Sigmoid colon (tissue), 7 donors: ENCODE measurements around the gene OPCML. TPM values are rescaled to one million over a fixed set of nuclear protein-coding genes. Genes with fewer than 3 reads are reported as not detected.

ENCODE experiments used
- DNase-seq: peaks from one replicate; pipeline ENCODE4 v3.0.0-alpha.2; 2019
- H3K27ac ChIP-seq, 4 donors: fragments of 200-600 bp; sonication (generic); one replicate each; pipeline ENCODE4 v1.5.1; 2016 to 2019; ENCODE audit warnings: mild to moderate bottlenecking in 1 of 4
- H3K27me3 ChIP-seq, 3 donors: fragments of 200-600 bp; sonication (generic); one replicate each; pipeline ENCODE4 v1.5.1; 2019; ENCODE audit warnings: mild to moderate bottlenecking in 1 of 3
- H3K36me3 ChIP-seq, 4 donors: fragments of 200-600 bp; sonication (generic); one replicate each; pipeline ENCODE4 v1.5.1; 2016 to 2019
- H3K4me1 ChIP-seq, 4 donors: fragments of 200-600 bp; sonication (generic); one replicate each; pipeline ENCODE4 v1.5.1; 2017 to 2019
- H3K4me3 ChIP-seq, 4 donors: fragments of 200-600 bp; sonication (generic); one replicate each; pipeline ENCODE4 v1.5.1; 2017 to 2019; ENCODE audit warnings: mild to moderate bottlenecking in 2 of 4, moderate library complexity in 1 of 4
- H3K9me3 ChIP-seq, 4 donors: fragments of 200-600 bp in 3 of 4; sonication (generic) in 3 of 4; one replicate each; pipeline versions ENCODE4 v1.5.1 to v1.6.1; 2013 to 2019
- CTCF ChIP-seq, 4 experiments: fragments of 450-650 bp in 3 of 4; fragments of 200-600 bp in 1 of 4; IDR thresholded peaks; one replicate each; pipeline ENCODE4 v1.5.1; 2016 to 2019; ENCODE audit warnings: antibody characterized with exemption in 4 of 4, mild to moderate bottlenecking in 3 of 4, moderate library complexity in 2 of 4
- EP300 ChIP-seq, 4 donors: sonication (generic); formaldehyde crosslinking; IDR thresholded peaks; one replicate each; pipeline ENCODE4 v1.6.1; 2017; ENCODE audit warnings: antibody characterized with exemption in 4 of 4
- POLR2A ChIP-seq, 2 donors: fragments of 450-650 bp; IDR thresholded peaks; one replicate each; pipeline ENCODE4 v1.6.1; 2016; ENCODE audit warnings: antibody characterized with exemption in 2 of 2, mild to moderate bottlenecking in 2 of 2, moderate library complexity in 2 of 2
- POLR2AphosphoS5 ChIP-seq, 4 donors: sonication (generic); formaldehyde crosslinking; IDR thresholded peaks; one replicate each; pipeline ENCODE4 v1.6.1; 2017; ENCODE audit warnings: antibody characterized with exemption in 4 of 4
- WGBS, 2 donors: extraction: QIAGEN DNeasy Blood & Tissue Kit; methylation state at CpG; one replicate each; pipeline ENCODE4 v1.1.7; 2013; 5-methylcytosine and 5-hydroxymethylcytosine counted together
- intact Hi-C: fragments of 100-400 bp; cut with DNase I; formaldehyde crosslinking; loops from one replicate; pipeline ENCODE4 v1.15.1; 2023
- polyA plus RNA-seq, 3 donors: library from polyadenylated mRNA; stranded (reverse); fragments of 200-250 nt; gene quantifications; one replicate each; pipeline ENCODE4 v1.2.3, GENCODE V29; 2013
- total RNA-seq, 4 donors: library from RNA; depleted of rRNA; stranded (reverse); fragments of >200 nt; gene quantifications; one replicate each; pipeline ENCODE4 v1.1.0, GENCODE V29; 2016
- donor health status: healthy with polysubstance abuse.
- donor health status: Bipolar disorder and iron deficiency.
- donor health status: healthy.

OPCML gene
- total and polyA plus RNA-seq, 7 donors: under 0.01 to 0.14 (median 0.03) TPM; not detected in 4

- H3K9me3 ChIP-seq: no peaks in the 10 kb centered on the region
- no peaks in the 10 kb centered on the region for H3K4me1 ChIP-seq
- intact Hi-C loops: no loop called here
- TF ChIP-seq EP300 (IDR thresholded peaks at IDR 0.05): no peak
- TF ChIP-seq CTCF (IDR thresholded peaks at IDR 0.05): no peak
- no peak for TF ChIP-seq POLR2A (IDR thresholded peaks at IDR 0.05)
- no peak for TF ChIP-seq POLR2AphosphoS5 (IDR thresholded peaks at IDR 0.05)
- DNase-seq: no peak
- no peak overlapping the region for H3K27ac ChIP-seq
- H3K4me3 ChIP-seq: no peak overlapping the region
- H3K36me3 ChIP-seq: no peaks in the 10 kb centered on the region
- WGBS, 2 donors: 80 to 86% methylated on average over 18 of the region's 18 CpGs
- peaks cover 0 to 55% (median 13%) of the 10 kb centered on the region in 3 donors for H3K27me3 ChIP-seq
These were observed 379.3 kb downstream of the OPCML start for GRCh38 chr11:133153031-133153430.

DNA sequence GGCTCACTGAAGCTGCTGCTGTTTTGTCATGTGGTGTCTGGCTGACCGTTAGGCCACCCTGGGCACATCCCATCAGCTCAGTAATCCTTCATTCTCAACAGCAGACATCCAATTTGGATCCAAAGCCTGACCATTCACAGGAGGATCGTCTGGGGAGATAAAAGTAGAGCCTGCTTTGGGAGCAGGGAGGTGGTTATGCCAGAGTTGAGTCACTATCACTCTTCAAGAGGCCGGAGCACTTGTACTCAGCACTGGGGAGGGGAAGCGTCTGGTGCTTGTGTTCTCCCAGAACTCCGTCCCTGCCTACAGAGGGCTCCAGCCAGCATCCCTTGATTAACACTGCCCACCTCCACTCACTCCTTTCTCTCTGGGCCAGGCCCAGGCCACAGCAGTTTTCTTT, 382.6 kb downstream of the OPCML start:
- TF ChIP-seq EP300 (IDR thresholded peaks at IDR 0.05): no peak
- TF ChIP-seq CTCF (IDR thresholded peaks at IDR 0.05): no peak
- TF ChIP-seq POLR2AphosphoS5 (IDR thresholded peaks at IDR 0.05): no peak
- no peak for TF ChIP-seq POLR2A (IDR thresholded peaks at IDR 0.05)
- intact Hi-C loops: no loop called here
- WGBS, 2 donors: 62 to 69% methylated on average over 5 of the region's 5 CpGs
- Histone ChIP-seq H3K27me3 (peaks cover 0 to 28% (median 0%) of the 10 kb centered on the region in 3 donors), H3K27ac (no peak overlapping the region), H3K9me3 (no peaks in the 10 kb centered on the region), H3K4me1 (no peaks in the 10 kb centered on the region), H3K4me3 (no peak overlapping the region), H3K36me3 (no peaks in the 10 kb centered on the region)
- no peak for DNase-seq

GRCh38 chr11:133147625-133148024, 384.7 kb downstream of the OPCML start:
- Histone ChIP-seq H3K27me3 (peaks cover 0 to 9% (median 0%) of the 10 kb centered on the region in 3 donors), H3K9me3 (no peaks in the 10 kb centered on the region), H3K4me1 (no peaks in the 10 kb centered on the region), H3K27ac (no peak overlapping the region), H3K4me3 (no peak overlapping the region), H3K36me3 (no peaks in the 10 kb centered on the region)
- WGBS, 2 donors: 88 to 93% methylated on average over 8 of the region's 8 CpGs
- intact Hi-C loops: no loop called here
- no peak for DNase-seq
- TF ChIP-seq POLR2AphosphoS5 (IDR thresholded peaks at IDR 0.05) (no peak), EP300 (IDR thresholded peaks at IDR 0.05) (no peak), CTCF (IDR thresholded peaks at IDR 0.05) (no peak), POLR2A (IDR thresholded peaks at IDR 0.05) (no peak)

- no peak for DNase-seq
- 83 to 84% methylated on average over 7 of the region's 7 CpGs for WGBS, 2 donors
- intact Hi-C loops: no loop called here
- Histone ChIP-seq H3K4me1 (no peaks in the 10 kb centered on the region), H3K27ac (no peak overlapping the region), H3K4me3 (no peak overlapping the region), H3K36me3 (no peaks in the 10 kb centered on the region), H3K9me3 (no peaks in the 10 kb centered on the region), H3K27me3 (peaks cover 0 to 2% (median 0%) of the 10 kb centered on the region in 3 donors)
- TF ChIP-seq EP300 (IDR thresholded peaks at IDR 0.05) (no peak), CTCF (IDR thresholded peaks at IDR 0.05) (no peak), POLR2AphosphoS5 (IDR thresholded peaks at IDR 0.05) (no peak), POLR2A (IDR thresholded peaks at IDR 0.05) (no peak)
These were observed 385.5 kb downstream of the OPCML start for GRCh38 chr11:133146697-133147306.

DNA sequence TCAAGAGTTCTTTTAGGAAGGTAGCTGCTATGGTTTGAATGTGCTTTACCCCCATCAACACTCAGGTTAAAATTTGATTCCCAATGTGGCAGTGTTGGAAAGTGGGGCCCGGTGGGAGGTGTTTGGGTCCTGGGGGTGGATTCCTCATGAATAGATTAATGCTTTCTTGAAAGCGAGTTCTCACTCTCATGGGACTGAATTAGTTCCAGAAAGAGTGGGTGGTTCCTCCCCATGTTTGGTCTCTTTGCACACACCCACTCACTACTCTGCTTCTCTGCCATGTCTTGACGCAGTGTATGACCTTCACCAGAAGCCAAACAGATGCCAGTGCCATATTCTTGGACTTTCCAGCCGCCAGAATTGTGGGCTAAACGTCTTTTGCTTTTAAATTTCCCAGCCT, 394.4 kb downstream of the OPCML start:
- intact Hi-C loops: loop anchor here (10.0 kb wide), 2 partner anchors 407 to 467 kb away; no protein-coding TSS in a partner anchor
- H3K4me3 ChIP-seq: no peak overlapping the region

More for the DNA sequence above, 394.4 kb downstream of the OPCML start:
- Histone ChIP-seq H3K9me3 (no peaks in the 10 kb centered on the region), H3K4me1 (no peaks in the 10 kb centered on the region), H3K27me3 (peaks cover 0 to 30% (median 0%) of the 10 kb centered on the region in 3 donors), H3K27ac (no peak overlapping the region), H3K36me3 (no peaks in the 10 kb centered on the region)
- WGBS, 2 donors: 76 to 83% methylated on average over 5 of the region's 5 CpGs
- TF ChIP-seq POLR2AphosphoS5 (IDR thresholded peaks at IDR 0.05) (no peak), CTCF (IDR thresholded peaks at IDR 0.05) (no peak), EP300 (IDR thresholded peaks at IDR 0.05) (no peak), POLR2A (IDR thresholded peaks at IDR 0.05) (no peak)
- DNase-seq: no peak
